K562 (cell line): Measurements from ENCODE around the gene A1BG. TPM values are rescaled to one million over a fixed set of nuclear protein-coding genes. Genes with fewer than 3 reads are reported as not detected.

ENCODE experiments used
- CAMTA2 ChIP-seq: fragments of 250-450 bp; sonication (Bioruptor Pico); conservative IDR thresholded peaks from 2 replicates; pipeline ENCODE4 v1.5.1; 2022
- CBX1 ChIP-seq: sonication (generic); IDR thresholded peaks from 2 replicates; pipeline ENCODE4 v1.6.1; 2016; ENCODE audit warnings: antibody characterized with exemption, low read depth, mild to moderate bottlenecking
- CBX5 ChIP-seq: IDR thresholded peaks from 2 replicates; pipeline ENCODE4 v1.6.1; 2014; ENCODE audit warnings: low read depth, borderline replicate concordance
- ETS1 ChIP-seq: conservative IDR thresholded peaks from 2 replicates; pipeline ENCODE4 v1.6.1; 2011; ENCODE audit warnings: low read depth, mild to moderate bottlenecking, low read length; ENCODE audit not compliant: control insufficient read depth
- JUND ChIP-seq, 2 experiments: IDR thresholded peaks; 2 replicates in 1 of 2; 3 replicates in 1 of 2; pipeline ENCODE4 v1.6.1; 2011; ENCODE audit warnings: borderline replicate concordance in 2 of 2, low read depth in 2 of 2, low read length in 2 of 2, improper control_type of control experiment in 1 of 2, missing biosample characterization in 1 of 2, missing genetic modification characterization in 1 of 2, missing genetic modification reagents in 1 of 2
- KDM5B ChIP-seq: fragments of 200-600 bp; sonication (generic); IDR thresholded peaks from 2 replicates; pipeline ENCODE4 v1.6.1; 2012; ENCODE audit warnings: low read depth, mild to moderate bottlenecking, moderate library complexity, low read length, control low read depth, inconsistent platforms; ENCODE audit not compliant: insufficient replicate concordance
- MAZ ChIP-seq, 2 experiments: fragments of 450-650 bp in 1 of 2; sonication (generic) in 1 of 2; formaldehyde crosslinking; IDR thresholded peaks in 1 of 2; conservative IDR thresholded peaks in 1 of 2; 2 replicates each; pipeline versions ENCODE4 v1.4.0 to v1.5.0; 2020; ENCODE audit warnings: mild to moderate bottlenecking in 1 of 2, missing genetic modification reagents in 1 of 2
- NFE2 ChIP-seq: IDR thresholded peaks from 2 replicates; pipeline ENCODE4 v1.6.1; 2014; ENCODE audit warnings: antibody characterized with exemption, low read depth
- NFYB ChIP-seq: IDR thresholded peaks from 2 replicates; pipeline ENCODE4 v1.6.1; 2011; ENCODE audit warnings: mild to moderate bottlenecking, moderate library complexity; ENCODE audit not compliant: insufficient read length; ENCODE audit errors: extremely low read depth
- ZNF561 ChIP-seq: fragments of 450-650 bp; formaldehyde crosslinking; conservative IDR thresholded peaks from 2 replicates; pipeline ENCODE4 v1.4.0; 2020; ENCODE audit warnings: mild to moderate bottlenecking, moderate library complexity
- ZNF778 ChIP-seq: fragments of 450-650 bp; formaldehyde crosslinking; IDR thresholded peaks from 2 replicates; pipeline ENCODE4 v1.4.0; 2020; ENCODE audit warnings: mild to moderate bottlenecking, moderate library complexity
- polyA plus RNA-seq, 8 experiments: library from polyadenylated mRNA; depleted of rRNA in 4 of 8; stranded (reverse) in 5 of 8; unstranded in 3 of 8; fragments of >200 nt; fragmentation: Nextera tagmentation in 2 of 8; fragmentation: Illumina TruSeq in 1 of 8; extraction: Ambion mirVana in 2 of 8; extraction: Trizol in 1 of 8; gene quantifications; 2 replicates each; pipeline versions ENCODE4 v1.2.1 to v1.2.3, GENCODE V29; 2011 to 2014; ENCODE audit warnings: inconsistent platforms in 1 of 8, missing spikeins in 1 of 8
- total RNA-seq, 7 experiments: library from RNA; depleted of rRNA in 6 of 7; stranded (reverse); fragments of >200 nt in 6 of 7; fragmentation: Illumina TruSeq in 2 of 7; extraction: Trizol in 2 of 7; gene quantifications; 2 replicates each; pipeline versions ENCODE4 v1.2.1 to v1.2.3, GENCODE V29; 2011 to 2021; ENCODE audit warnings: low replicate concordance in 1 of 7

Gene A1BG
- total and polyA plus RNA-seq, 9 of the 15 experiments (the other 6 are each of a cell fraction or from before 2014, with no cell fraction given), result 0.10 to 19.8 (median 2.6) TPM

DNA sequence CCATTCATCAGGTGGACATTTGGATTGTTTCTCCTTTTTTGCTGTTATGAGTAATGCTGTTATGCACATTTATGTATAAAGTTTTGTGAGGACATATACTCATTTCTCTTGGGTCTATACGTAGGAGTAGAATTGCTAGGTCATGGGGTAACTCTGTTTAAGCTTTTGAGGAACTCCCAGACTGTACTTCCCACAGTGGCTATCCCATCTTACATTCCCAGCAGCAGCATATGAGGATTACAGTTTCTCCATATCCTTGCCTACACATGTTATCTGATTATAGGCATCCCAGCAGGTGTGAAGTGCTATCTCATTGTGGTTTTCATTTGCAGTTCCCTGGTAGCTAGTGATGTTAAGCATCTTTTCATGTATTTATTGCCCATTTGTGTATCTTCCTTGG is 20.6 kb downstream of the A1BG start (continued):
- TF ChIP-seq NFYB (no peak), CBX1 (no peak), MAZ (CRISPR knock-in tag; conservative IDR thresholded peaks at IDR 0.05 in 1 of 2, IDR thresholded peaks at IDR 0.05 in 1 of 2) (no peak), NFE2 (peak; percentile 86), CBX5 (no peak), ZNF561 (CRISPR knock-in tag) (no peak), ETS1 (no peak), CAMTA2 (CRISPR knock-in tag) (no peak), JUND (IDR thresholded peaks at IDR 0.05; ENCODE audit: borderline replicate concordance, low read depth, low read length) (no peak), JUND (tag; IDR thresholded peaks at IDR 0.05; ENCODE audit: borderline replicate concordance, low read depth, low read length) (no peak), KDM5B (no peak), ZNF778 (CRISPR knock-in tag) (no peak)
